DMS114 treated with DMSO at 0.1 percent for 48 hours (cell line): ENCODE measurements around the gene CD300H.
"Not testable (repeated sequence)": the region's sequence is repeated elsewhere in the genome, so short reads cannot be mapped to it uniquely, and the experiment has no call there.

Experiments used
- DNase-seq: peaks from one replicate; lab custom pipeline; 2025; ENCODE audit not compliant: unreplicated experiment; lab: John Stamatoyannopoulos, UW

The CD300H gene

DNA sequence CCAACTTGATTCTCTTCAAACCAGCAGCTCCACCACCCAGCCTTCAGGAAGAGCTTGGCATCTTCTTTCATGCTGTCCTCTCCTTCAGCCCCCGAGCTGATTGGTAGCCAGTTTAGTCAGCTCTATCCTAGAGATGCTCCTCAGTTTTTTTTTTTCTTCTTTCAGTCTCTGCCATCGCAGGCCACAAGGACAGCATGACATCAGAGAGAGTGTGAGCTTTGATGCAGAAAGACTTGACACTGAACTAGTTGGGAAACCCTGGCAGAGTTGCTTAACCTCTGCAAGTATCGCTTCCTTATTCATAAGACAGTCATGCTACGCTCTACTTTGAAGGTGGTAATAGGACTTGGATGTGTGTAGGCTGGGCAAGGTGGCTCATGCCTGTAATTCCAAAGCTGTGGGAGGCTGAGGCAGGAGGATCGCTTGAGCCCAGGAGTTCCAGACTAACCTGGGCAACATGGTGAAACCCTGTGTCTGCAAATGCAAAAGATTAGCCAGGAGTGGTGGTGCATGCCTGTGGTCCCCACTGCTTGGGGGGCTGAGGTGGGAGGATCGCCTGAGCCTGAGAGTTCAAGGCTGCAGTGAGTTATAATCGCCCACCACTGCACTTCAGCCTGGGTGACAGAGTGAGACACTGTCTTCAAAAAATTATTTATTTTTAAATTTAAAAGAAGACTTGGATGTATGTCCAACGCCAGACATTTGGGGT, 38.7 kb downstream of the CD300H start:
- no peak for DNase-seq

DNA sequence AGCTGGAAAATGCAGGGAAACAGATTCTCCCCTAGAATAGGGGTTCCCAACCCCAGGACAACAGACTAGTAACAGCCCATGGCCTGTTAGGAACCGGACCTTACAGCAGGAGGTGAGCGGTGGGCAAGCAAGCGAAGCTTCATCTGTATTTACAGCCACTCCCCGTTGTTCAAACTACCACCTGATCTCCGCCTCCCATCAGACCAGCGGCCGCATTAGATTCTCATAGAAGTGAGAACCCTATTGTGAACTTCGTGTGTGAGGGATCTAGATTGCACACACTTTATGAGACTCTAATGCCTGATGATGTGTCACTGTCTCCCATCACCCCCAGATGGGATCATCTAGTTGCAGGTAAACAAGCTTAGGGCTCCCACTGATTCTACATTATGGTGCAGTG, 39.6 kb downstream of the CD300H start:
- no peak for DNase-seq

GRCh38 chr17:74527081-74527480, 40.2 kb downstream of the CD300H start:
- no peak for DNase-seq

GRCh38 chr17:74526681-74527080, 40.6 kb downstream of the CD300H start:
- DNase-seq = no peak

- DNase-seq = no peak
Measured at GRCh38 chr17:74525781-74526288, 41.5 kb downstream of the CD300H start.

DNA sequence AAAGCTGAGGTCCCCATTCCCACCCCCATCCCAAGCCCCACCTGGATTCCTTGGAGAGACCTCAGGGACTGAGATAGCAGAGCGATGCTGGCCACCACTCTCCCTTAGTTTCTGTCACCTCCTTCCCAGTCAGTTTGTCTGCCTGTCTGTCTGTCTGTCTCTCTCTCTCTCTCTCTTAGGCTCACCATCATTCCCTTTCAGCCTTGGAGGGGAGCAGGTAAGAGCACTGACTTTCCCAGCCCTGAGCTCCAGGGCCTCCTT, 41.9 kb downstream of the CD300H start:
- no peak for DNase-seq

DNA sequence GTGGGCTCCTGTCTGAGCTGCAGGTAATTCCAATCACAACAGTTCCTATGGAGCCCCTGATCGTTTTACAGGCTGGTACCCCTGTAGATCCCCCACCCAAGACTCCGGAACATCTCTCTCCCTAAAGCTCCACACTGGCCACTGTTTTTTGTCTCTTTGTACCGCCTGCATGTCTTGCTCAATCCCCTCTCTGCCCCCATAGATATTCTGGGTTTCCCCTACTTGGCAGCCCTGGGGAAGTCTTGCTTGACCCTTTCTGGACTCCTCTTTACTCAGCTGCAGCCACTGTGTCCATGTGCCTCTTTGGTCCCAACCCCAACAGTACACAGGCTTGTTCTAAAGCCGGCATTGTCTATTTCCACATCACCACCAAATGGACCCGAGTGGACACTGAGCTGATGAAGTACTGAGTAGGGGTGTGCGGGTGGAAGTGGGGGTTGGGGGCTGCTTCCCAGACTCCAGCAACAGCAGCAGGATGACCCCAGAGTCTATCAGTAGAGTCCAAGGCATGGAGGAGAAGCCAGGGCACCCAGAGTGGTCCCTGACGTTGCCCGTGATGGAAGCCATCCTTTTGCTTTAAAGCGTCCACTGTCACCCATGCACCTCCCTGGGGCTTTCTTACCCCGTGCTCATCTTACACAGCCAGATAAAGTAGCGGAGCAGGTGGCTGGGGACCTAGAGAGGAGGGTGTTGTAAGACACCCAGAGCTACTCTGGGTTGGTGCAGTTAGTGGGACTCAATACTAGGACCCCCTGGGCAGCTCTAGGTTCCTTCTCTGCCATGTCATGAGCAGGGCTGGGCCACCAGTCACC, 42.5 kb downstream of the CD300H start:
- DNase-seq = no peak

DNA sequence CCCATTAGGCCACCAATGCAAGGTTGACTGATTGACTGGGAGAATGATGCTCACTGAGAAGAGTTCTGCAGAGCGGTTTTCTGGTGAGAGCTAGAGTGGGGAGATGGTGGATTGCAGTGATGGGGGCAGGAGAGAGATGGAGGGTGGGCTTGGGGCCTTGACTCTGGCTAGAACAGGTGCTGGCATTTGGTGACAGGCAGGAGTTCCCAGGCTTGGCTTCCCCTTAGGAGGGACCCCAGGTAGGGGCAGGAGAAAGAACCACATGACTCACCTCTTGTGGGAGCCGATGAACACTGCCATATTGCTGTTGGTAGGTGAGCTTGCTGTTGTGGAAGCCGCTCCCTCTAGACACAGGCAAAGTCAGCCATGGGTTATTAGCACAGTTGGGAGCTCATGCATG, 44.0 kb downstream of the CD300H start:
- no peak for DNase-seq

- no peak for DNase-seq
Measured at GRCh38 chr17:74522381-74523105, 44.8 kb downstream of the CD300H start.

DNA sequence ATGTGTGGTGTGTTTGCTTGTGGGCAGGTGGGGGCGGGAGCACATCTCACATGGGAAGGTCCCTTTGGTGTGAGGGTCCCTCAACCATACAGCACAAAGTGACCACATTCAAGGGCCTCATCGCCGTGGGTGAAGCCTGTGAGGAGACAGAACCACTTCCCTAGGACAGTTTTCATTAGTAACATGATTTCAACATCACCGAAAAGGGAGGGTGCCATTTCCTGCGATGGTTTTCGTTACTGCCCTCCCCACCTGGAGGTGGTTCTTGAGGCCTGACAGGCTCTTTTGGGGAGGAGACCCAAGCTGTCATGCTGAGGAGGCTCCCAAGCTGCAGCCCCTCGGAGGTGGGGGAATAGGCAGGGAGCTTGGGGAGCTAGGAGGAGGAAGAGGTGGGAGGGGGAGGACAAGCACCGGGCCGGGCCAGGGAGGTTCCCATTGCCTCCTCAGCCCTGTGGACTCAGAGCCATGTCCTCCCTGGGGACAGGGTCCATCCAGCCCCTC, 45.6 kb downstream of the CD300H start:
- DNase-seq = no peak

GRCh38 chr17:74520790-74521480, 46.4 kb downstream of the CD300H start:
- no peak for DNase-seq

DNA sequence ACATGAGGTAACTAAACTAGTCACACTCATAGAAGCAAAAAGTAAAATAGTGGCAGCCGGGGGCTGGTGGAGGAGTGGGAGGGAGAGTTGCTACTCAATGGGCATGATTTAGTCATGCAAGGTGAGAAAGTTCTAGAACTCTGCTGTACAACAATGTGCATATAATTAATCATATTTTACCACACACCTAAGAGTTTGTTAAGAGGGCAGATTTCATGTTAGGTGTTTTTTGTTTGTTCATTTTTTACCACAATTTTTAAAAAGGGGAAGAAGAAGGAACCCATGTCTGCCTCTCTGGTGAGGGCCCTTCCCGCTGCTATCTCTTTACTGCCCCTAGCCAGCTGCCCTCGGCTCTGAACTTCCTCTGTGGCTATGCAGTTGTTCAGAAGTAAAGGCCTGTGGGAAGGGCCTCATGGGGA, 47.3 kb downstream of the CD300H start:
- DNase-seq = no peak

GRCh38 chr17:74518413-74518981, 48.8 kb downstream of the CD300H start:
- DNase-seq = not testable (repeated sequence)

GRCh38 chr17:74516561-74517328, 50.6 kb downstream of the CD300H start:
- no peak for DNase-seq

GRCh38 chr17:74515941-74516340, 51.4 kb downstream of the CD300H start:
- no peak for DNase-seq

- no peak for DNase-seq
Measured at GRCh38 chr17:74514632-74515334, 52.5 kb downstream of the CD300H start.

DNA sequence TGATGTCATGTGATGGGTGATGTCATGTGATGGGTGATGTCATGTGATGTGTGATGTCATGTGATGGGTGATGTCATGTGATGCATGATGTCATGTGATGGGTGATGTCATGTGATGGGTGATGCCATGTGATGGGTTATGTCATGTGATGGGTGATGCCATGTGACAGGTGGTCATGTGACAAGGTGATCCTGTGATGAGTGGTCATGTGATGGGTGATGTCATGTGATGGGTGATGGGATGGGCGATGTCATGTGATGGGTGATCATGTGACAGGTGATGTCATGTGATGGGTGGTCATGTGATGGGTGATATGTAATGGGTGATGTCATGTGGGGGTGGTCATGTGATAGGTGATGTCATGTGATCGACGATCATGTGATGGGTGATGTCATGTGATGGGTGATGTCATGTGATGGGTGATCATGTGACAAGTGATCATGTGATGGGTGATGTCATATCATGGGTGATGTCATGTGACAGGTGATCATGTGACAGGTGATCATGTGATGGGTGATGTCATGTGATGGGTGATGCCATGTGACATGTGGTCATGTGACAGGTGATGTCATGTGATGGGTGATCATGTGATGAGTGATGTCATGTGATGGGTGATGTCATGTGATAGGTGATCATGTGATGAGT, 53.2 kb downstream of the CD300H start:
- peak; percentile 34 for DNase-seq

DNA sequence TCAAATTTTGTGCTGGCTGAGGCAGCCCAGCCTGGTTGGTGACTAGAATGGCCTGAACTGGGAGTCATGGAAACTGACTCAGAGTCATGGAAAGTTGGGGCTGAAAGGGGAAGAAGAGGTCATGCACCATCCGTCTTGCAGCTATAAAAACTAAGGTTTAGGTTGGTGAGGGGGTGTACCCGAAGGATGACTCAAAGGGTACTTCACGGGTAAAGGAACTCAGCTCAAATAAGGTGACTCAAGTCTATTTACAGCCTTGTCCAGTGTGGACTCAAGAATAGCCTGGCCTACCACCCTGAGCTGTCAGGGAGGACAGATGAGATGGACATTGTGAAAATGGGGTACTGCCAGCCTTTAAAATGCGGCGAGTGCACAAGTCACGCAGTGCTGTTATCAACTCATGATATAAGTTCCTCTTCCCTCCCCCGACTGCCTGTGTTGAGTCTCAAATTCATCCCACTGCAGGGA, 54.7 kb downstream of the CD300H start:
- no peak for DNase-seq

DNA sequence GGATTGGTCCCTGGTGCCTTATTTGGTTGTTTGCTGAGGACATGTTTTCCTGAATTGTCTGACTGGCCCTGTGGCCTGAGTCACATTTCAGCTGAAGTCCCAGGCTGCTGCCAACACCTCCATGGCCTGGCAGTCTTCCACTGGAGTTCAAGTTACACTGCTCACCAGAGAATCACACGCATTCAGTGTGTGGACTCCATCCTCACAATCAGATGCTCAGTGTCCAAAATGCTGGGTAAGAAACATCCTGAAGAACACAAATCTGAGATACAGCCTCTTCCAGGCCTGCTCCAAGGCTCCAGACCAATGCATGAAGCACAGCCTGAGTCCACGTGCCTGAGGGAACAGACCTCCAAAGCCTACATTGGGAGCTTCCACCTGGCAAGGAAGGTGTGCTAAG, 55.3 kb downstream of the CD300H start:
- no peak for DNase-seq
